PFSK-1 (cell line): ENCODE measurements around the gene DCK.

Experiments used
- POLR2AphosphoS5 ChIP-seq: IDR thresholded peaks from 2 replicates; pipeline ENCODE4 v1.6.1; 2012; ENCODE audit warnings: low read depth, mild to moderate bottlenecking, control low read depth, low read length, moderate library complexity
- SIN3A ChIP-seq: IDR thresholded peaks from 2 replicates; pipeline ENCODE4 v1.6.1; 2012; ENCODE audit warnings: mild to moderate bottlenecking, low read length, moderate library complexity, borderline replicate concordance; ENCODE audit not compliant: insufficient read depth

GRCh38 chr4:71050809-71051208 lies 57.4 kb downstream of the DCK start:
- TF ChIP-seq SIN3A, result no peak
- no peak for TF ChIP-seq POLR2AphosphoS5
